BJ (cell line): ENCODE measurements around the gene SPAG16. TPM values are rescaled to one million over a fixed set of nuclear protein-coding genes. Genes with fewer than 3 reads are reported as not detected.

ENCODE experiments used
- CTCF ChIA-PET: fragments of 350-600 bp; formaldehyde crosslinking; extraction: SDS; loops from one replicate; lab custom pipeline; 2021; ENCODE audit warnings: antibody characterized with exemption, inconsistent platforms; lab: Yijun Ruan, JAX
- POLR2A ChIA-PET: fragments of 300-600 bp; sonication (Branson Sonifier 250); formaldehyde crosslinking; extraction: SDS; loops from one replicate; lab custom pipeline; 2021; ENCODE audit warnings: antibody characterized with exemption; lab: Charles Lee
- DNase-seq: peaks from one replicate; pipeline ENCODE4 v3.0.0-alpha.2; 2011; ENCODE audit warnings: low read depth
- H3K27me3 ChIP-seq: 2 replicates; pipeline ENCODE4 v1.6.0; 2011; ENCODE audit warnings: low read length; ENCODE audit not compliant: control insufficient read depth, insufficient read depth
- H3K36me3 ChIP-seq: 2 replicates; pipeline ENCODE4 v1.5.1; 2011; ENCODE audit warnings: low read length; ENCODE audit not compliant: control insufficient read depth, insufficient read depth
- H3K4me3 ChIP-seq: 2 replicates; pipeline ENCODE4 v1.5.1; 2011; ENCODE audit warnings: low read depth, mild to moderate bottlenecking, control low read depth, low read length
- CTCF ChIP-seq: IDR thresholded peaks from 2 replicates; pipeline ENCODE4 v1.5.1; 2011; ENCODE audit warnings: low read depth, mild to moderate bottlenecking, control low read depth, inconsistent platforms, low read length, moderate library complexity; ENCODE audit not compliant: insufficient read depth
- polyA minus RNA-seq: library from RNA; depleted of rRNA, polyadenylated mRNA; stranded (reverse); fragments of >200 nt; gene quantifications from 2 replicates; pipeline ENCODE4 v1.2.3, GENCODE V29; 2011; rRNA and poly(A)+ RNA removed
- polyA plus RNA-seq: library from polyadenylated mRNA; depleted of rRNA; stranded (reverse); fragments of >200 nt; gene quantifications from 2 replicates; pipeline ENCODE4 v1.2.3, GENCODE V29; 2011; rRNA removed

The SPAG16 gene
- 11.0 and 17.1 TPM in 2 replicates for polyA plus RNA-seq
- polyA minus RNA-seq: 3.3 and 4.1 TPM in 2 replicates

- CTCF ChIA-PET: interaction anchor here (0.6 to 1.6 kb wide), 4 partner anchors 10 to 508 kb away, joined by 3 to 6 read pairs (median 3); no protein-coding TSS in a partner anchor
- POLR2A ChIA-PET: interaction anchor here (0.8 kb wide), 1 partner anchor 95 kb away, joined by 5 read pairs; no protein-coding TSS in a partner anchor
- TF ChIP-seq CTCF: 0 out of 2 replicates have a peak, but pooled peaks have one; percentile 4
Measured at GRCh38 chr2:213284105-213285090, at the start of gene SPAG16. Gene SPAG16, plus strand, starts transcription at chr2:213284464.

GRCh38 chr2:213234641-213235040 is 49.6 kb upstream of the SPAG16 start:
- ChIA-PET POLR2A (no interaction called here), CTCF (no interaction called here)
- no peaks in the 10 kb centered on the region for H3K27me3 ChIP-seq
- TF ChIP-seq CTCF: no peak
- no peak for DNase-seq
- no peak overlapping the region for H3K4me3 ChIP-seq
- no peaks in the 10 kb centered on the region for H3K36me3 ChIP-seq

More at GRCh38 chr2:213284105-213285090, at the start of gene SPAG16:
- no peaks in the 10 kb centered on the region for H3K27me3 ChIP-seq
- DNase-seq: peak; percentile 89
- H3K4me3 ChIP-seq: peak within 1 kb of the TSS; percentile 68
- H3K36me3 ChIP-seq: no peaks in the 10 kb centered on the region

GRCh38 chr2:213235741-213236140 is 48.5 kb upstream of the SPAG16 start:
- ChIA-PET CTCF (no interaction called here), POLR2A (no interaction called here)

GRCh38 chr2:213237251-213237650 is 47.0 kb upstream of the SPAG16 start:
- ChIA-PET CTCF (no interaction called here), POLR2A (no interaction called here)
- H3K36me3 ChIP-seq: no peaks in the 10 kb centered on the region
- no peak for DNase-seq
- no peak overlapping the region for H3K4me3 ChIP-seq
- TF ChIP-seq CTCF: no peak
- no peaks in the 10 kb centered on the region for H3K27me3 ChIP-seq

More at GRCh38 chr2:213235741-213236140, 48.5 kb upstream of the SPAG16 start:
- no peaks in the 10 kb centered on the region for H3K27me3 ChIP-seq
- no peak overlapping the region for H3K4me3 ChIP-seq
- TF ChIP-seq CTCF: no peak
- no peak for DNase-seq
- H3K36me3 ChIP-seq: no peaks in the 10 kb centered on the region

GRCh38 chr2:213237787-213238186 is 46.5 kb upstream of the SPAG16 start:
- Histone ChIP-seq H3K36me3 (no peaks in the 10 kb centered on the region), H3K4me3 (no peak overlapping the region), H3K27me3 (no peaks in the 10 kb centered on the region)
- TF ChIP-seq CTCF: no peak
- ChIA-PET CTCF (interaction anchor here (1.3 kb wide), 1 partner anchor 460 kb away, joined by 5 read pairs; no protein-coding TSS in a partner anchor), POLR2A (no interaction called here)
- no peak for DNase-seq
